HG02884 (cell line): Measurements from ENCODE around the gene PIK3CA.
"Not testable (repeated sequence)": the region's sequence is repeated elsewhere in the genome, so short reads cannot be mapped to it uniquely, and the experiment has no call there.

Experiments
- ATAC-seq: cut with Tn5 transposase; IDR thresholded peaks from one replicate; pipeline ENCODE4 v1.9.1; 2021; ENCODE audit warnings: mild to moderate bottlenecking, moderate library complexity; ENCODE audit not compliant: unreplicated experiment

PIK3CA gene

DNA sequence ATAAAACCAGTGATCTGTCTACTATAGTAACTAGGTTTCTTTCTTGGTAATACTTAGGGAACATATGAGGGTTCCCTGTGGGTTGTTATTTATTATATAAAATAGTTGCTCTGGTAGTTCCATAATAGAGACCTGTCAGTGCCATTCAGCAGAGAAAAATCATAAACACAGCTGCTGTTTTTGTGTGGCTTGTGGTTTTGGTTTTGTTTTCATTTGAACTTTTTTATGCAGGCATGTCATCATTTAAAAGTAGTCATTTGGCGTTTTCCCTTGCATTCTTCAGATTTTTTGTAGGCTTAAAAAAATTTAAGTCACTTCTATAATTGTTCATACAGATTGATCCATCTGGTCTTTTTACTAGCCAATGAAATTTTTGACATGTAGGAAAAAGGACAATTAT is 47.9 kb downstream of the PIK3CA start:
- ATAC-seq: peak; percentile 88

DNA sequence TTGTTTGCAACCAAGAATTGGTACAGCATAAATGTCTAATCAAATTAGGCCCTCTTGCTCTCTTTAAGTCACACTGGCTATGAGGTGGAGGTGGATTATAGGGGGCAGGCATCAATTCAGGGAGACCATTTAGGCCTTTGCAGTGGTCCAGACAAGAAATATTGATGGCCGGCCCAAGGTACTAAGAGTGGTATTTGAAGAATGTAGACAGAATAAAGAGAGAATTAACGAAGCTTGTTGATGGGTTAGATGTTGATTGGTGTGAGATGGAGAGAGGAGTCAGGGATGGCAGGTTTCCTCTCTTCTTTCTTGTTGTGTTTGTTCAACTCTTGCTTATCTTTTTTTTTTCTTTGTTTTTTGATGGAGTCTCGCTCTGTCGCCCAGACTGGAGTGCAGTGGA is 48.5 kb downstream of the PIK3CA start:
- no peak for ATAC-seq

DNA sequence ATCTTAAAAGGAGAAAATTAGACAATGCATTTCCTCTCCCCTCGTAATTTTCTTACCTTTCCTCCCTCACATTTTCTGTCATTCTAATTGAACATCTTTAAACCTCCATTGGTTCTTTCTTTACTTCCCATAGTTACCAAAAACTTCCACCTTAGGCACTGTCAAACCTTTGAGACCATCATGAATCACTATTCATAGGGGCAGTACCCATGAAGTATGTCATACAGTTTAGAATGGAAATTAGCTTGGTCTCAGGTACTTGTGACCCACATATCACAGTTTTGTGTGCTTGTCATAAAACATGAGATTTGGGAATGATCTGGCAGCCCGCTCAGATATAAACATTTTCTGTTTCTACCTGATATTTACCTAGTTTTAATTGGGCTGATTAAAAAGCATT is 52.6 kb downstream of the PIK3CA start:
- no peak for ATAC-seq

DNA sequence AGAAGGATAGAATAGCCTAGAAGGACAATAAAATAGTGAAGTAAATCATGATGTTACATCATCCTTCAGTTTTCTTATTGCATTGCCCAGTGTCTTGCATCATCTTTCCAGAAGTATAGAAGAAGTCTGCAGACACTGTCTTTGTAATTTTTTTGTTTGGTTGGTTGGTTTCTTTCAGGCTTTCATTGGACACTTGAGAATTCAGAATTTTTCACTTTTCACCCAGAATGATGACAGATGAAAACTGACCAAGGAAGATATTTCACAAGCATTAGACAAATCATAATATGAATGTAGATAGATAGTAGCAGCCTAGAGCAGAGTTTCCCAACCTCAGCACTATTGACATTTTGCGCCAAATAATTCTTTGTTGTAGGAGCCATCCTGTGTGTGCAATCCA is 67.4 kb downstream of the PIK3CA start:
- not testable (repeated sequence) for ATAC-seq

- ATAC-seq: not testable (repeated sequence)
Observed at GRCh38 chr3:179218213-179218612, 70.1 kb downstream of the PIK3CA start.

DNA sequence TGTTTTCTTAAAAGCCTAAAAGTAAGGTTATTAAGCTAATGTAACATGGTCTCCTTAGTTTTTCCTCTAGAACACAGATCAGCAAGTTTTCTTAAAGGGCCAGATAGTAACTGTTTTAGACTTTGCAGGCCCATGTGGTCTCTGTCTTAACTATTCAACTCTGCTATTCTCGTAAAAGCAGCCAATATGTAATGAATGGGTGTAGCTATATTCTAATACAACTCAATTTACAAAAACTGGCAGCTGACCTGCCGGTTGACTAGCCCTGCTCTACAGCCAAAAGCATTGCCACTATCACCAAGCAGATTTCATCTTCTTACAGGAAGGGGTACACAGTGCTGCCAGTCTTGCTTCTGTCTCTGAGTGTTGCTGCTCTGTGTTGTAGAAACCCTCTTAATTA is 75.4 kb downstream of the PIK3CA start:
- no peak for ATAC-seq

DNA sequence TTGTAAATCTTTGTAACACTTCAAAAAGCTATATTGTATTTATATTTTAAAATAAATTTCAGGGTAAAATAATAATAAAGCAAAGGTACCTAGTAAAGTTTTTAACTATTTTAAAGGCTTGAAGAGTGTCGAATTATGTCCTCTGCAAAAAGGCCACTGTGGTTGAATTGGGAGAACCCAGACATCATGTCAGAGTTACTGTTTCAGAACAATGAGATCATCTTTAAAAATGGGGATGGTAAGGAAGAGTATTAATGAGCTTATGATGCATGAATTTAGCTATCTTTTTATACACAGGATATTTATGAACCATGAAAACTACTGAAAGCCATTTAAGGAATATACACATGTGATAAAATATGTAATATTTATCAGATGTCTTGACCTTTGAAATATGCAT is 76.4 kb downstream of the PIK3CA start:
- no peak for ATAC-seq

DNA sequence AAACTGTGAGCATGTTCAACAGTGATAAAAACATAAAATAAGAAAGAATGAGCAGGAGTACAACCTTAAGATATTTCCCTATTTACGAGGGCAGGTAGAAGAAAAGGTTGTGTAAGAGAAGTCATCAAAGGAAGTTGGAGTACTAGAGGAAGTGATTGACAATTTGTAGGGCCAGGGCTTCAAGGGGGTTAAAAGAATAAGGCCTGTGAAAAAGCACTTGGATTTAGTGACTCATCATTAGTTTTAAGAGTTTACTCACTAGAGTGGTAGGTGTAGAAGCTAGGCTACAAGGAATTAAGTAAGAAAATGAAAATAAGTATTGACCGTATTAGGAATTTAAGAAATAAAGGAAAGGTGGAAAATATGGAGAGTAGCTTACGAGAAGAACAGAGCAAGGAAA is 79.2 kb downstream of the PIK3CA start:
- no peak for ATAC-seq

DNA sequence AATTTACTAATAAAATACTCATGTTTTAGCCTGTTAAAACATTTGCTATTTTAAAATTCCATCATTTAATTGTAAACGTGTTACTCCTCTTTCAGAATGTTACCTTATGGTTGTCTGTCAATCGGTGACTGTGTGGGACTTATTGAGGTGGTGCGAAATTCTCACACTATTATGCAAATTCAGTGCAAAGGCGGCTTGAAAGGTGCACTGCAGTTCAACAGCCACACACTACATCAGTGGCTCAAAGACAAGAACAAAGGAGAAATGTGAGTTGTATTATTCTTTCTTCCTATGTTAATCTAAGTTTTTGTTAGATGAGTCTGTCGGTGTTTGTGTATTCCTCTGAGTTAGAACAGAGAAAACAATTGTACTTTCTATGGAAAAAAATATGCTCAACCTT is 81.0 kb downstream of the PIK3CA start:
- no peak for ATAC-seq

DNA sequence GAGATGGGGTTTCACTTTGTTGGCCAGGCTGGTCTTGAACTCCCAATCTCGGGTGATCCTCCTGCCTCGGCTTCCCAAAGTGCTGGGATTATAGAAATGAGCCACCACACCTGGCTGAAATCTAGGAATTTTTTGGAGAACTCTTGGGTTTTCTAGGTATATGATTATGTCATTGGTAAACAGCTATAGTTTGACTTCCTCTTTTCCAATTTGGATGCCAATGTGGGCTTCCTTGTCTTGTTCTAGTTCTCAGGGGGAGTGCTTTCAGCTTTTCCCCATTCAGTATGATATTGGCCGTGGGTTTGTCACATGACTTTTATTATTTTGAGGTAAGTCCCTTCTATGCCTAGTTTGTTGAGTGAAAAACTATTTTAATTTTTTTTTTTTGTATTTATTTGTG is 84.9 kb downstream of the PIK3CA start:
- ATAC-seq: no peak

DNA sequence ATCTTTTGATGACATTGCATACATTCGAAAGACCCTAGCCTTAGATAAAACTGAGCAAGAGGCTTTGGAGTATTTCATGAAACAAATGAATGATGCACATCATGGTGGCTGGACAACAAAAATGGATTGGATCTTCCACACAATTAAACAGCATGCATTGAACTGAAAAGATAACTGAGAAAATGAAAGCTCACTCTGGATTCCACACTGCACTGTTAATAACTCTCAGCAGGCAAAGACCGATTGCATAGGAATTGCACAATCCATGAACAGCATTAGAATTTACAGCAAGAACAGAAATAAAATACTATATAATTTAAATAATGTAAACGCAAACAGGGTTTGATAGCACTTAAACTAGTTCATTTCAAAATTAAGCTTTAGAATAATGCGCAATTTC is 86.0 kb downstream of the PIK3CA start:
- ATAC-seq: no peak

- peak; percentile 89 for ATAC-seq
Observed at GRCh38 chr3:179236669-179237301, 88.6 kb downstream of the PIK3CA start.

GRCh38 chr3:179240299-179240698 is 92.1 kb downstream of the PIK3CA start:
- ATAC-seq: not testable (repeated sequence)

GRCh38 chr3:179242859-179243258 is 94.7 kb downstream of the PIK3CA start:
- ATAC-seq: not testable (repeated sequence)

DNA sequence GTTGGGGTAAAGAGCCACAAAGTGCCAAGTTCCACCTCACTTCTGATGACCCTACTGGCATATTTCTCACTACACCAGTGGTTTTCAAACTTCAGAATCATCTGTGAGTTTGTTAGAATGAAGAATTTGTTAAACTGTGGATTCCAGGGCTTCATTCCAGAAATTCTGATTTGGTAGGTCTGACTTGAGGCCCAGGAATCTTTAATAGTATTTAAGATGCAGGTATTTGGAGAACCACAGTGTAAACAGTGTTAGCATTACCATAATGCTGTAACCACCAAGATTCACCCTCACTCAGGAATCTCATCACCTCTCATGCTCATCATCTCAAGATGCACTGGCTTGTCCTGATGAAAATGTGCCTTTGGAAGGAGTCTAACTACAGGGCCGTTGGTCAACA is 96.7 kb downstream of the PIK3CA start:
- ATAC-seq: no peak

- ATAC-seq: no peak
Observed at GRCh38 chr3:179247289-179248015, 99.3 kb downstream of the PIK3CA start.

DNA sequence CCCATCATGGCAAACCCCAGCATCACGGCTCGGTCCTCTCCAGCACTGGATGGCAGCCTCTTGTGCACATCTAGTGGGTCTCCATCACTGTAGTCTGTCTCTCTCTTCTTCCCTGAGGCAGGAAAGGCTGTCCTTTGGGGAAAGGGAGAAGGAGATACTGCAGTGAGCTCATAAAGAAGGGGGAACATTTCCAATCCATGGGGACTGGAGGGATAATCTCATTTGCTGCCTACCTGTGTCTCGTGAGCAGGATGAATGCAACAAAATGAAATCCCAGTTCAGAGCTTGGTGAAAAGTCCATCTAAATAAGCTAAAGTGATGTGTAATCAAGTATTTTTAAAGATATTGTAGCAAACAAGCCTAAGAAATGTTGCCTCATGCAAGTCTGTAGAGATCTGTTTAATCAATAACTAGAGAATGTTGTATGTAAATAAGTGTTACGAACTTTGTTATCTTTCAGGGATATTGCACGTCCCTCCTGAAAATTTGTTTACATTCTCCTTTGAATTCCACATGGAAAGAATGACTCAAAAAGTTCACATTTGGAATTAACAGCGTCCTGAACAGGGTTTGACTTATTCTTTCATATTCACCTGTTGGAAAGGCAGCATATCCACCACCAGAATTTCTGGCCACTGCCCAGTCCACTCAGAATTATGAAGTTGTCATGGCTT is 102.8 kb downstream of the PIK3CA start, which contains the start of gene KCNMB3:
Gene KCNMB3 (minus strand): TSS at position 312 of the 674 bp plus-strand sequence. CDS start 124 bp downstream, at position 188.
- no peak for ATAC-seq

DNA sequence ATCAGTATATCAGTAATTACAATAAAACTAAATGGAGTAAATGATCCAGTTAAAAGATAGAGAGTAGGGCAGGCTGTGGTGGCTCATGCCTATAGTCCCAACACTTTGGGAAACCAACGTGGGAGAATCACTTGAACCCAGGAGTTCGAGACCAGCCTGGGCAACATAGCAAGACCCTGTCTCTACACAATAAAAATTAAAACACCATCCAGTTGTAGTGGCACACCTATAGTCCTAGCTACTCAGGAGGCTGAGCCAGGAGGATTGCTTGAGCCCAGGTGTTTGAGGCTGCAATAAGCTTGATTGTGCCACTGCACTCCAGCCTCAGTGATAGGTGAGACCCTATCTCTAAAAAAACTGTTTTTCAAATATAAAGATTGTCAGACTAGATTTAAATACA is 108.7 kb downstream of the PIK3CA start:
- ATAC-seq: no peak

DNA sequence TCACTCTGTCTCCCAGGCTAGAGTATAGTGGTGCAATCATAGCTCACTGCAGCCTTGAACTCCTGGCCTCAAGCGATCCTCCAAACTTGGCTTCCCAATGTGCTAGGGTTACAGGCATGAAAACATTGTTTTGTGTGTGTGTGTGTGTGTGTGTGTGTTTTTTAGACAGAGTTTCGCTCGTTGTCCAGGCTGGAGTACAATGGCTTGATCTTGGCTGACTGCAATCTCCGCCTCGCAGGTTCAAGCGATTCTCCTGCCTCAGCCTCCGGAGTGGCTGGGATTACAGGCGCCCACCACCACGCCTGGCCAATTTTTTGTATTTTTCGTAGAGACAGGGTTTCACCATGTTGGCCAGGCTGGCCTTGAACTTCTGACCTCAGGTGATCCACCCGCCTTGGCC is 109.6 kb downstream of the PIK3CA start:
- not testable (repeated sequence) for ATAC-seq

- ATAC-seq: no peak
Observed at GRCh38 chr3:179258820-179259219, 110.7 kb downstream of the PIK3CA start.

DNA sequence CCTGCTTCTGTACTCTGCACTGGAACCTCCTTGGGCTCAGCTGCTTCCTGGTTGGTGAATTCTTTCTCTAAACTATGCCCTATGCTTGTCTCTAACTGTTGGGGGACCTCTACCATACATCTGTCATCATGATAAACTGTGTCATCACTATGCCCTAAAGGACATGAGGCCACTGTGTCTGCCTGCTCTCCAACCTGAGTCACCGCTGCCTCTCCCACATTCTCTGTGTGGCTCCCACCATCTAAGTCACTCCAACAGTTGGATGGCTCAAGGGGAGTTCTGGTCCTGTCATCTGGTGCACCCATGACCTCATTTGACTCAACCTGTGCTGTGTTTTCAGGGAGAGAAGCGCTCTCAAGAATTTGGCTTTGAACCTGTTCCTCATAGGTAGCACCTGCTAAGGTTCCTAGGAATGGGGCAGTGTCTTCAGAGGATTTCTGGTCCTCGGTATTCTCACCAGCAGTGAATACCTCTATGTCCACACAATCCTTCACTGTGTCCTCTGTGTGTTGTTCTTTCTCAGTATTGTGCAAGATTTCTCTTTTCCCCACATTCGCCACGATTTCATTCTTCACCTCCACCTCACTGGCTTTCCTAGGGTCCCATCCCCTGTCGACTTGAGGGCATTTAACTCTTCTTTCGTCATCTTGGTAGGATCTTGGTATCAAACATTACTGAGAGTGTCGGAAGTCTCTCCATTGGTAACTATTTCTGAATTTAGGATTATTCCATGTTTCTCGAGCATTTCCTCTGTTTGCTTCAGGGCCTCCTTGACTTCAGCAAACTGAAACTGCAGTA is 112.0 kb downstream of the PIK3CA start:
- not testable (repeated sequence) for ATAC-seq
